Measurements from ENCODE around the gene WDR74.
"Not testable (repeated sequence)": the region's sequence is repeated elsewhere in the genome, so short reads cannot be mapped to it uniquely, and the experiment has no call there.

WDR74 gene

GRCh38 chr11:62859281-62859703 lies 19.9 kb upstream of the WDR74 start:
- ATAC-seq, DNase-seq: not testable (repeated sequence)

- ATAC-seq (no peak), DNase-seq (no peak)
These were observed 18.8 kb upstream of the WDR74 start for GRCh38 chr11:62858201-62858600.

GRCh38 chr11:62857541-62857982 lies 18.2 kb upstream of the WDR74 start:
- ATAC-seq = no peak
- DNase-seq = no peak

- DNase-seq = no peak
- no peak for ATAC-seq
These were observed 17.0 kb upstream of the WDR74 start for GRCh38 chr11:62856333-62856895.

GRCh38 chr11:62855571-62856332 lies 16.4 kb upstream of the WDR74 start:
- ATAC-seq = peak; percentile 85
- DNase-seq = peak; percentile 98

- ATAC-seq = no peak
- DNase-seq = no peak
These were observed 15.6 kb upstream of the WDR74 start for GRCh38 chr11:62854825-62855570.

- ATAC-seq (no peak), DNase-seq (no peak)
These were observed 14.8 kb upstream of the WDR74 start for GRCh38 chr11:62854013-62854824.

GRCh38 chr11:62853279-62853965 lies 14.0 kb upstream of the WDR74 start:
- no peak for DNase-seq
- ATAC-seq = no peak

- DNase-seq (no peak), ATAC-seq (no peak)
These were observed 13.3 kb upstream of the WDR74 start for GRCh38 chr11:62852523-62853188.

- ATAC-seq (no peak), DNase-seq (no peak)
These were observed 12.6 kb upstream of the WDR74 start for GRCh38 chr11:62851807-62852522.

- peak; percentile 14 for ATAC-seq
- peak; percentile 49 for DNase-seq
These were observed 11.8 kb upstream of the WDR74 start for GRCh38 chr11:62850911-62851806.

GRCh38 chr11:62847767-62848314 lies 8.5 kb upstream of the WDR74 start:
- no peak for ATAC-seq
- DNase-seq = no peak

GRCh38 chr11:62846177-62846576 lies 6.8 kb upstream of the WDR74 start:
- no peak for DNase-seq
- ATAC-seq = no peak

- DNase-seq = no peak
- ATAC-seq = no peak
These were observed 4.8 kb upstream of the WDR74 start for GRCh38 chr11:62844154-62844553.

- ATAC-seq (no peak), DNase-seq (no peak)
These were observed 4.1 kb upstream of the WDR74 start for GRCh38 chr11:62843466-62843865.

- not testable (repeated sequence) for ATAC-seq
These were observed 3.5 kb upstream of the WDR74 start for GRCh38 chr11:62842891-62843290.

GRCh38 chr11:62842171-62842741 lies 2.9 kb upstream of the WDR74 start:
- DNase-seq (peak; percentile 71), ATAC-seq (no peak)

More at GRCh38 chr11:62842891-62843290, 3.5 kb upstream of the WDR74 start:
- DNase-seq = not testable (repeated sequence)

- DNase-seq (peak; percentile 81), ATAC-seq (peak; percentile 80)
These were observed 2.2 kb upstream of the WDR74 start for GRCh38 chr11:62841361-62842170.
